CD4-positive, alpha-beta T cell treated with Interleukin-6 for 4 hours (primary cell): Measurements from ENCODE around the gene HACE1.
"Not testable (repeated sequence)": the region's sequence is repeated elsewhere in the genome, so short reads cannot be mapped to it uniquely, and the experiment has no call there.

Source experiments
- DNase-seq: peaks from one replicate; pipeline ENCODE4 v3.0.0-alpha.2; 2020; ENCODE audit warnings: mixed read lengths

The HACE1 gene, protein sequence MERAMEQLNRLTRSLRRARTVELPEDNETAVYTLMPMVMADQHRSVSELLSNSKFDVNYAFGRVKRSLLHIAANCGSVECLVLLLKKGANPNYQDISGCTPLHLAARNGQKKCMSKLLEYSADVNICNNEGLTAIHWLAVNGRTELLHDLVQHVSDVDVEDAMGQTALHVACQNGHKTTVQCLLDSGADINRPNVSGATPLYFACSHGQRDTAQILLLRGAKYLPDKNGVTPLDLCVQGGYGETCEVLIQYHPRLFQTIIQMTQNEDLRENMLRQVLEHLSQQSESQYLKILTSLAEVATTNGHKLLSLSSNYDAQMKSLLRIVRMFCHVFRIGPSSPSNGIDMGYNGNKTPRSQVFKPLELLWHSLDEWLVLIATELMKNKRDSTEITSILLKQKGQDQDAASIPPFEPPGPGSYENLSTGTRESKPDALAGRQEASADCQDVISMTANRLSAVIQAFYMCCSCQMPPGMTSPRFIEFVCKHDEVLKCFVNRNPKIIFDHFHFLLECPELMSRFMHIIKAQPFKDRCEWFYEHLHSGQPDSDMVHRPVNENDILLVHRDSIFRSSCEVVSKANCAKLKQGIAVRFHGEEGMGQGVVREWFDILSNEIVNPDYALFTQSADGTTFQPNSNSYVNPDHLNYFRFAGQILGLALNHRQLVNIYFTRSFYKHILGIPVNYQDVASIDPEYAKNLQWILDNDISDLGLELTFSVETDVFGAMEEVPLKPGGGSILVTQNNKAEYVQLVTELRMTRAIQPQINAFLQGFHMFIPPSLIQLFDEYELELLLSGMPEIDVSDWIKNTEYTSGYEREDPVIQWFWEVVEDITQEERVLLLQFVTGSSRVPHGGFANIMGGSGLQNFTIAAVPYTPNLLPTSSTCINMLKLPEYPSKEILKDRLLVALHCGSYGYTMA

DNA sequence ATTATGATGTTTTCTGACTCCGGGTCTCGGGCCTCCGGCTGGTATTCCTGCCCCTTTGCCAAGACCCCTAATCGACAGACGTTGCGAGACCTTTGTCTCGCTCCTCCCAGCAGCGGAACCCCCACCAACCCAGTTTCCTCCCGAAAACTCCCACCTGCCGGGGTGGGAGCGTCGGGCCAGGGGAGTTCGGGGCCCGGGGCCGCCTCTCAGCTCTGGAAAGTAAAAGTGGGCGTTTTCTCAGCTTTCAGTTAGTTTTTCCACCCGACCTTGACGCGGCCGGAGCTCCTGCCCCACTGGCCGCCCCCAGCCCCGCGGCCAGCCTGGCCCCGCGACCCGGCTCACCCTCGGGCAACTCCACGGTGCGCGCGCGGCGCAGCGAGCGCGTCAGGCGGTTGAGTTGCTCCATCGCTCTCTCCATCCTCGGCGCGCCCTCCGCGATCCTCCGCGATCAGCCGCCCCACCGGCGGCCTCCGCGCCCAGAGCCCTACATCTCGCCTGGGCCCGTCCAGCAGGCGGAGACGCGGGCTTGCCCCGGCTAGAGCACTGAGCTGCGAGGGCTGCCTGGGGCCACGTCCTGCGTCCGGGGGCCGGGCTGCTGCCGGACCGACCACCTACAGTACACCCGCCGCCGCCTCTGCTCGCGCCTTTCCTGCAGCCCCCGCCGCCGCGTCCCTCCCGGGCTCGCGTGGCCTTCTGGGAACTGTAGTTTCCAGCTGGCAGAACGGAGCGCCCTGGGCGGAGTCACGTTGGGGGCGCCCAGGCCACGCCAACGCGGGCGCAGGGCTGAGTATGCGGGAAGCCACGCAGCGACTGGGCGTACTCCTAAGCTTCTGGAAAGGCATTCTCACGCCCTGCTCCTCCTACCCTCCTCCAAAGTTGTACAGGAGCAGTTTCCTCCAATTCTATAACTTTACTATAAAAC, at the start of gene HACE1:
HACE1 (minus strand) TSS at position 695 of the 922 bp plus-strand sequence; CDS start at position 418, 277 bp downstream.
- DNase-seq, result peak; percentile 90

DNA sequence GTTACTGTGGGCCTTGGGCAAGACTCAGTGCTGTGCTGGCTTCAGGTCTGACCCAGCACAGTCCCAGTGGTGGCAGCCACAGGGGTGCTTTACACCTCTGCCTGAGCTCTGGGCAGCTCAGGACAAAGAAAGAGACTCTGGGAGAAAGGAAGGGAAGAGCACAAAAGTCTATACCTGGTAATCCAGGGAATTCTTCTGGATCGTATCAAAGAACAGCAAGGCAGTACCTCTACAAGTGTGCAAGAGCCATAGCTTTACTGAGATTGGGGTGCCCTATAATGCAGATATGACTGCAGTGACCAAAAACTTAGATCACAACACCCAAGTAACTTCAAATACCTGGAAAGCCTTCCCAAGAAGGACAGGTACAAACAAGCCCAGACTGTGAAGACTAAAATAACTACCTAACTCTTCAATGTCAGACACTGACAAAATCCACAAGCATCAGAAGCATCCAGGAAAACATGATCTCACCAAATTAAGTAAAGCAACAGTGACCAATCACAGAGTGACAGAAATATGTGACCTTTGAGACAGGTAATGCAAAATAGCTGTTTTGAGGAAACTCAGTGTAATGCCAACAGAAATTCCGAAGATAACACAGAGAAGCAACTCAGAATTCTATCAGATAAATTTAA, 49.3 kb upstream of the HACE1 start:
- DNase-seq, result no peak

DNA sequence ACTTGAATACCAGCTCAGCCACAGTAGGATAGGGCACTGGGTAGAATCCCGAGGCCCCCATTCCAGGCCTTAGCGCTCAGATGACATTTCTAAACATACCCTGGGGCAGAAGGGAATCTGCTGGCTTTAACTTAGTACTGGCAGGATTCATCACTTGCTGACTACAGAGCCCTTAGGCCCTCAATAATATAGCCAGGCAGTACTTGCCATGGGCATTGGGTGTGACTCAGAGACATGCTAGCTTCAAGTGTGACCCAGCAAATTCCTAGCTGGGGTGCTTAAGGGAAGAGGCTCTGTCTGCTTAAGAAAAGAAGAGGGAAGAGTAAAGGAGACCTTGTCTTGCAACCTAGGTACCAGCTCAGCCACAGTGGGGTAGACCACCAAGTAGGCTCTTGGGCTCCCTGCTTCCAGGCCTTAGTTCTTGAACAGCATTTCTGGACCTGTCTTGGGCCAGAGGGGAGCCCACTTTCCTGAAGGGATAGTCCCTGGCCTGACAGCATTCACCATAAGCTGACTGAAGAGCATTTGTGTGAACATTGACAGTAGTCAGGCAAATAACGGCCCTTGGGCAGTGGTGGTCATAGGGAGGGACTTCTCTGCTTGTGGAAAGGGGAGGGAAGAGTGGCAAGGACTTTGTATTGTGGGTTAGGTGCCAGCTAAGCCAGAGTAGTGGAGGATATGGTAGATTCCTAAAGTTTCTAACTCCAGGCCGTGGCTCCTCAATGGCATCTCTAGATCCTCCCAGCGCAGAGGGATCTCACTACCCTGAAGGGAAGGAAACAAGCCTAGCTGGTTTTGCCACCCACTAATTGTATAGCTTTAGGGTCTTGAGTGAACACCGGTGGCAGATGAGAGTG, 48.5 kb upstream of the HACE1 start:
- DNase-seq, result no peak

DNA sequence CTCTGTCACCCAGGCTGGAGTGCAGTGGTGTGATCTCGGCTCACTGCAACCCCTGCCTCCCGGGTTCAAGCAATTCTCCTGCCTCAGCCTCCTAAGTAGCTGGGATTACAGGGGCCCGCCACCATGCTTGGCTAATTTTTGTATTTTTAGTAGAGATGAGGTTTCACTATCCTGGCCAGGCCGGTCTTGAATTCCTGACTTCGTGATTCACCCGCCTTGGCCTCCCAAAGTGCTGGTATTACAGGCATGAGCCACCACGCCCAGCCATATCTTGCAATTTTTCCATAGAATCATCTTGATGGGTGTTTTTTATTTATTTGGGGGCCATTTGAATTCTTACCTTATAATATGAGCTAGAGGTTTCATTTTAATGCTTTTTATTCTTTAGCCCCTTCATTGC, 39.2 kb upstream of the HACE1 start:
- not testable (repeated sequence) for DNase-seq

DNA sequence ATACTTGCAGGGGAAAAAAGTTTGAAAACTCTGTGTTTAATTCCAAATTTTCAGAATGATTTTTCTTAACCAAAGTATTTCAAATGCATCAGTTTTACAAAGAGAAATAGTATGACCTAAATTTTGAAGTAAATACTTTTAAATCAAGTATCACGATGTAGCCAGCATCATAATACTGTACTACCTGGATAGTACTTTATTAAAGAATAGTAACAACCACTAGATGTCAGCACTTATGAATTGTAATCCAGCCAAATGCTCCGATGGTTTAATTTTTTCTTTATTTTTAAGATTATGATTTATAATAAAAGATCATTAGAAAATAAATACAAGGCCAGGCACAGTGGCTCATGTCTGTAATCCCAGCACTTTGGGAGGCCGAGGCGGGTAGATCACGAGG, 37.2 kb upstream of the HACE1 start:
- no peak for DNase-seq

DNA sequence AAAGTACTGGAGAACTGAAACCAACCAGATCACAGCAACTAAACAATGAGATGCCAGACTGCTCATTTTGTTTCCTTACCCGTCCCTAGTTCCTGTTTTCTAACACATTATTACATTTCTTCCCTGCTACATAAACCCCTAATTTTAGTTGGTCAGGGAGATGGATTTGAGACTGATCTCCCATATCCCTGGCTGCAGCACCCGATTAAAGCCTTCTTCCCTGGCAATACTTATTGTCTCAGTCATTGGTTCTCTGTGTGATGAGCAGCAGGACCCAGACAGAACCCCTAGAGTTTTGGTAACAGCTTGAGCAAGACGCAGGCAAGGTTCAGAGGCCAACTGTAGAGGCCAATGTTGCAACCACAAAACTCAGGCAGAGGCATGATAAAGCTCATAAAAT, 28.3 kb upstream of the HACE1 start:
- DNase-seq, result no peak

DNA sequence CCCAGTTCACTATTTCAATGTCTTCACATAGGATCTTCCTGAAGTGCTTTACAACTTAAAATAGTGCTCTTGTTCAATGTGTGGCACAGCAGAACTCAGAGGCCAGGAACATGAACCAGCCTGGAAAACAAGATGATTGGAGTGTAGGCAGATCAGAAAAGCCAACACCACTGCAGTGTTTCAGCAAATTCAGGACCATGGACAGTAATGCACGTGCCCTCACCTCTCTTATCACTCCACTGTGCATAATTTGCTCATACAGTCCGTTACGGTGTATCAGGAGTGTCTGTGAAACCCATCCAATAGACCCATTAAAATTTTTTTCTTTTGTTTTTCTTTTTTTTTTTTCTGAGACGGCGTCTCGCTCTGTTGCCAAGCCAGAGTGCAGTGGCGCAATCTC, 27.6 kb upstream of the HACE1 start:
- no peak for DNase-seq

DNA sequence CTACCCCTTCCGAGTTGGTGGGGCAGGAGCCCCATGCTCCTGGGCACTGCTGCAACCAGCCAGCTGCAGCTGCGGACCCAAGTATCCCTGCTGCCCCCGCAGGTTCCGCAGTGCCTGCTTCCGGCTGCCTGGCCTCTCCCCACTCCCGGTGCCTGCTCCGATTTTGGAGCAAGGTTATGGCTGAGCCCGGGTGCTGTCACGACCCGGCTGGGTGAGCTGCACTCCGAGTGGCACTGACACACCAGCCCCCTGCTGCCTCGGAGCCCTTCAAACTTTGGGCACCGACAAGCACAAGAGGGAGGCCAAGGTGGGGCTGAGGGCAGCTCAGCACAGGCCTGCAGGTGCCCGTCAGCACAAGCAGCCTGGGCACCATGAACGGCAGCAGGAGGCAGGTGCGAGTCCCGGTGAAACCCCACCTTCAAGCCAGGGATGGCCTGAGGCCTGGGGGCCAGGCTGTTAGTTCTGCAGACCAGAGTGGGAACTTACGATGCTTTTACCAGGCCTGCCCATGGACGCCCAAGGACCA, 25.9 kb upstream of the HACE1 start:
- no peak for DNase-seq

DNA sequence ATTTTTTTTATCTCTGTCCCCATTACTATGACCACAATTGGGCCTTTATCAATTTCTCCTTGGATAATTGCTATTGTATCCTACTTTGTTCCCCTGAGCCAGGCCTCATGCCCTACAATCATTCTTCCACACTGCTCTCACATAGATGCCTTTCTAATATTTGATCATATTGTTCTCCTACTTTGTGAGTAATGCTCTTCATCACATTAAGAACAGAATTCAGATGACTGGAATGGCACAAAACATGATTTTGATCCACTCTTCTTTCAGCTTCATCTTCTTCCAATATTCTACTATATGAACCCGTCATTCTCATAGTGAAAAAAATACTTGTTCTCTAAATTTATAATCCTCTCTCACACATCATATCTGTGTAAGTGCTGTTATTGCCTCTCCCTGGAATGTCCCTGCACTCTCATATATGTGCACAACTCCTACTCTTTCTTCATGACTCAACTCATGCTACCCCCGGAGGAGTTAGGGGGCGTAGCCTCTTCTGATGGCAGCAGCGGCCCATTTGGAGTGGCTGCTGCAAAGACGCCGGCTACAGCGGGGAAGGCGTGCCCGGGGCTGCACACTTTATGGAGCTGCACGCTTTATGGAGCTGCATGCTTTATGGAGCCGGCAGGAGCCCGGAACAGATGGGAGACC, 25.3 kb upstream of the HACE1 start:
- DNase-seq, result no peak

DNA sequence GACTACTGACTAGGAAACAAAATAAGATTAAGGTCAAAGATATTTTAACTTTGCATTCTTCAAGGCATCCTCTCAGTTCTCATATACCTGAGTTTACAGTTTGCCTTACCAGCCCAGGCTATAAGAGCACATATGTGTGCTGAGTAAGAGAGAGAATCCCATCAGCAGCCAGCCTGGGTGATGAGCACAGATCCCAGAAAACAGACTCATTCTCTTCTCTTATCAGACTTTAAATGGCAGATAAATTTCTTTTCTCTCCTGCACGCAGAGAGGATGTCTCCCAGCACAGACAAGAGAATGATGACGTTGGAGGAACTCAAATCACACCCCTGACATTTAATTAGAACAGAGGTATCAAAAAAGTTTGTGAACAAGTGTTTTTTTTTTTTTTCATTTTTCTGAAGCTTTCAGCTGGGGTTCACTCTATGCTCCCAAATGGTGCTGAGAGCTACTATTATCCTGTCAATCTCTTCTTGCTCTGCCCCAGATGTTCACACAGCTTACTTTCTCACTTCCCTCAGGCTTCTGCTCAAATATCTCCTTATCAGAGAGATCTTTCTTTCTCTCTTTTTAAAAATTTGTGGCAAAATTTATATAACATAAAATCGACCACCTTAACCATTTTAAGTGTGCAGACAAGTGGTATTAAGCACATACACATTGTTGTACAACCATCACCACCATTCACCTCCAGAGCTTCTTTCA, 22.4 kb upstream of the HACE1 start:
- DNase-seq, result no peak

DNA sequence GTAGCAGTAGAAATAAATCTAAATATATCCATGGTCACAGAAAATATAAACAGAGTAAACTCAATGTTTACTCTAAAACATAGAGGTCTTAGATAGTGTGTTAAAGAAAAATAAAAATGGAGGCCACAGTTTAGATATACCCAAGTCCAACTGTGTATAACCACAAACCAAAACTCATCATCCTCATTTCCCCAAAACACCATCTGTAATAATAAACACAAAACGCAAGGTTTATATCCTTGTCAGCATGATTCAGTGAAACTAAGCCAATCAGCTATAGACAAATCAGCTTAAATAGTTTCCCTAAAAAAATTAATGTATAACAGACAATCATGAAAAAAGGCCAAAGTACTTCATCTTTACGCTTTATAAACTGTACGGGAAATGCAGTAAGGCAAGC, 2.7 kb upstream of the HACE1 start:
- DNase-seq, result no peak

DNA sequence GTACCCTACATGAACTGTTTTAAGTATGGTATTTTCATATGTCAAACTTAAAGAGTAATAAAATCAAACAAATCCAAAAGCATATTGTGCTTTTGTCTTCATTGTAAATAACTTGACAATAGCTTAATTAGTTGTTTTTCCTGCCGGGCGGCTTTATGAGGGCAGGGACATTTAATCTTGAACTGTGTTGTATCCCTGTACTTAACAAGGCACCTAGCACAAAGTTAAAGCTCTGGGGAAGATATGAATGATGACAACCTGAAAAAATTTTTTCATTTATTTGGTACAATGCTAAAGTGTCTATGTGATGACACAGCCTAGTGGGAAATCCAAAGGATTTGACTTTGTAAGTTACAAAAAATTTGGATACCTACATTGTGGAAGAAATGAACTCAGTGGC, 502 bp upstream of the HACE1 start:
- DNase-seq, result no peak

DNA sequence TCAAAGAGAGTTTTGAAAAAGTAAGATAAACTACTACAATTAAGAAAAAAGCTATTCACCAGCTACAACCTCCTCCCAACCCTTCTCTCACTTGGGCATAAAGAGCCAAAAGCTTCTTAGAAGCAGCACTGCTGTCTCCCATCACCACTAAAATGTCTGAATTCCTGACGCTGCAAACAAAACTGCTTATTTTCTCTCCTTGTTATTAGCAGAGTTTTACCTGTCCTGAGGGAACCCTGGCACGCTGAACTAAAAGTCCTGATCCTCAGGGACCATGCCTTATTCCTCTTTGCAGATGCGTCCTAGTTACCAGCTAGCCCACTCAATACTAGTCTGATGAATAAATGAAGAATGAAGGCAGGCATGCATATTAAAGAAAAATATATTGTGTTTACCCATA, 1.1 kb downstream of the HACE1 start:
- DNase-seq, result no peak

DNA sequence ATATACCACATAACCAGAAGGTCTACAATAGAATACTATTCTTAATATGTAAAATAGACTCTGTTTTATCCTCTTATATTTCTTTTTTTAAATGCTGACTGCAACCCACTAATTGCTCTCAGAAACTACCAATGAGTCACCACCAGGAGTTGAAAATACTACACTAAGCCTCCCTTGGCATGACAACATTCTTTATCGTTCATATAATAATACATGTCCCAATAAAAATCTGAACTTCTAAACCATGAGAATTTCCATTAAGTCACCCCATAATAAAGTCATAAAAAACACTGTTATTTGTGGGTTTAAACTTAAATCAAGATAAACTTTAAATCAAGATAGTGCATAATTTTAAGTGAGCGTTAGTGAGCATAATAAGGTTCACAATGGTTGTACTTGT, 4.2 kb downstream of the HACE1 start:
- no peak for DNase-seq

DNA sequence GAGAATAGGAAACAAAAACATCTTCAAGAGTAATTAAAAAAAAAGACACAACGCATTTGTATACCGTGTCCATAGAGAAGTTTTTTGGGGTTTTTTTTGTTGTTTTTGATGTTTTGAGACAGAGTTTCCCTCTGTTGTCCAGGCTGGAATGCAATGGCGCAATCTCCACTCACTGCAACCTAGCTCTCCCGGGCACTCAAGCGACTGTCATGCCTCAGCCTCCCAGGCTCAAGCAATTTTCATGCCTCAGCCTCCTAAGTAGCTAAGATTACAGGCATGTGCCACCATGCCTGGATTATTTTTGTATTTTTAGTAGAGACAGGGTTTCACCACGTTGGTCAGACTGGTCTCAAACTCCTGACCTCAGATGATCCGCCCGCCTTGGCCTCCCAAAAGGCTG, 12.0 kb downstream of the HACE1 start:
- not testable (repeated sequence) for DNase-seq

DNA sequence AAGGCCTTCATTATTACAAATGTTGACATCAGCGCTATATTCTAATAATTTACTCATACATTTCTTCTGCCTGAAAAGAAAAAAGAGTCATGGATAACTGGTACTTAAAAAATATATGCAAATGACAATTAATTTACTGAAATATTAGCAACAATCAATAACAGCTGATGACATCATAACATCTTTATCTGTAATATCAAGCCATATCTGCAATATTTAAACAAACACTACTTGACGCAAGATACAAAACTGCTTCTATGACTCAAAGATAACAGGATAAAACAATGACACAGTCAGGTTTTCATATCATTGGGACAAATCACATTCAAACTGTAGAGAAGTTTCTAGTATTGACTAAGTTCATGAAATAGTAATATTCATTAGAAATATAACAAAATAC, 16.5 kb downstream of the HACE1 start:
- no peak for DNase-seq

DNA sequence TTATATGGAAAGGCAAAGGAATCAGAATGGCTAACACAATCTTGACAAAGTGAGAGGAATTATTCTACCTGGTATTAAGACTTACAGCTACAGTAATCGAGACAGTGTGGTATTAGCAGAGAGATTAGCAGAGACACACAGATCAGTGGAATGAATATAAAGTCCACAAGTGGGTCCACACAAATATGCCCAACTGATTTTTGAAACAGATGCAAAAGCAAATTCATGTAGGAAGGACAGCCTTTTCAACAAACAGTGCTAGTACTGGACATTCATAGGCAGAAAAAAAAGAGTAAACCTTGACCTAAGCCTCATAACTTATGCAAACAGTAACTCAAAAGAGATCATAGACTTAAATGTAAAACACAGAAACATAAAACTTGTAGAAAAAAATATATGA, 22.6 kb downstream of the HACE1 start:
- DNase-seq, result no peak

DNA sequence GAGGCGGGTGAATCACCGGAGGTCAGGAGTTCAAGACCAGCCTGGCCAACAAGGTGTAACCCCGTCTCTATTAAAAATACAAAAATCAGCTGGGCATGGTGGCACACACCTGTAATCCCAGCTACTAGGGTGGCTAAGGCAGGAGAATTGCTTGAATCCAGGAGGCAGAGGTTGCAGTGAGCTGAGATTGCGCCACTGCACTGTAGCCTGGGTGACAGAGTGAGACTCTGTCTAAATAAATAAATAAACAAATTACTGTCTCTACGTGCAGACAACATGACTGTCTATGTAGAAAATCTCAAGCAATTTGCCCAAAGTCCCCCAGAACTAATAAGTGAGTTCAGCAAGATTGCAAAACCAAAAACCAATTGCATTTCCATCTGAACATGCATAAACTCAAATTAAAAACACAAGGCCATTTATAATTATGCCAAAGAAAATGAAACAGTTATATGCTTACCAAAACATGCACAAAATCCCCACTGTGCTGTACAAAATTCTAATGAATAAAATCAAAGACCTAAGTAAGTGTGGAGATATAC, 23.2 kb downstream of the HACE1 start:
- not testable (repeated sequence) for DNase-seq

DNA sequence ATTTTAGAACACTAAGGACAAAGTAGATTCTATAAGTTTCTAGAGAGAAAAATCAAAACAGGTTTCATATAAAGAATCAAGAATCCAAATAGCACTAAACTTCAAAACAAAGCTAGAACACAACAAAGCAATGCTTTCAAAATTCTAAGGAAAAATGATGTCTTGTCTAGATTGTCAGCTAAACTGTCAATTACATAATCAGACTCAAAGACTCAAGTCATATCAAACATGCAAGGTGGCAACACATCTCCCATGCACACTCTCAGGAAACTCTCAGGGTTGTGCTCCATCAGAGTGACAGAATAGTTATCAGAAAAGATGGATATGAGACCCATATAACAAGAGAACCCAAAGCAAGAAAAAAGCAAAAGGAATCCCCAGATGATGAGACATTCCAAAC, 23.9 kb downstream of the HACE1 start:
- DNase-seq, result no peak
